GM18511 (cell line): ENCODE results near the gene AFF1.
"Not testable (repeated sequence)": the region's sequence is repeated elsewhere in the genome, so short reads cannot be mapped to it uniquely, and the experiment has no call there.

Experiments used
- ATAC-seq: cut with Tn5 transposase; IDR thresholded peaks from one replicate; pipeline ENCODE4 v1.9.1; 2021; ENCODE audit warnings: mild to moderate bottlenecking, moderate library complexity; ENCODE audit not compliant: unreplicated experiment

AFF1 gene

GRCh38 chr4:87007528-87008446 is 73.0 kb downstream of the AFF1 start:
- ATAC-seq = no peak

DNA sequence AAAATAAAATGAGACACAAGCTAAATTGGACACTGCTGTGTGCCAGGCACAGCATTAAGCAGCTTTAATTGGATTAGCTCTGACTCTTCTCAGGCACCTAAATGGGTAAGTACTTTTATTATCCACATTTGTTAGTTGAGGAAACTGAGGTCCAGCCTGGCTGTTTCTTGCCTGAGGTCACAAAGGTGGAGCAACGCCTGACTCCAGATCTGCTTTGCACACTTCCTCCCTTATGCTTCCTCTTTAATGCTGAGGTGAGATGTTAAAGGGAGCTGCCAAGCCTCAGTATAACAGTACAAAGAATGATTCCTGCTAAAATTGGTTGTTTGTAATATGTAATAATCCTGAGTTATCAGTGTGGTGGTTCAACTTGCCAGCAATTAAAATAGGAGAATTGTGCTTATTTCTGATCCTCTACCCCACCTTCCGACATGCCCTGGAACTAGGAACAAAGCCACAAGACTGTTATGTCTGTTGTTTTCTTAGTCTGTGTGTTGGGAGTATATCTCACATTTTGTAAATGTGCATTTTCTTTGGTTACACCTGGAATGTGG is 74.4 kb downstream of the AFF1 start:
- no peak for ATAC-seq

DNA sequence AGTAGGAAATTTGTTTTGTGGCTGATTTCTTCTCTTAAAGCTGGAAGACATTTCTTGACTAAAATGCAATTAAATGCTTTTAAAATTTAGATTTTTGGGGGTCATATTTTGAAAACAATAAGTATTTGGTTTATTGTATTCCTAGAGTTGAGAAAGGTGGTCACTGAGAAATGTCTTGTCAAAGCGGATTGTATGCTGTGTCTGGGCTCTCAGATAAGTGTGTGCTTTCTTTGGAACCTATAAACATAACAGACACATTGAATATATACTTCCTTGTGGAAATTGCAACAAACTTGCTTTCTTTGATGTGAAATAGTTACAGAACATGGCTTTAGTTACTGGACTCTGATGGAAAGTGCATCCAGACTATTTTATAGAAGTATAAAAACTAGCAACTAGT is 75.4 kb downstream of the AFF1 start:
- no peak for ATAC-seq

GRCh38 chr4:87011340-87012034 is 76.7 kb downstream of the AFF1 start:
- no peak for ATAC-seq

DNA sequence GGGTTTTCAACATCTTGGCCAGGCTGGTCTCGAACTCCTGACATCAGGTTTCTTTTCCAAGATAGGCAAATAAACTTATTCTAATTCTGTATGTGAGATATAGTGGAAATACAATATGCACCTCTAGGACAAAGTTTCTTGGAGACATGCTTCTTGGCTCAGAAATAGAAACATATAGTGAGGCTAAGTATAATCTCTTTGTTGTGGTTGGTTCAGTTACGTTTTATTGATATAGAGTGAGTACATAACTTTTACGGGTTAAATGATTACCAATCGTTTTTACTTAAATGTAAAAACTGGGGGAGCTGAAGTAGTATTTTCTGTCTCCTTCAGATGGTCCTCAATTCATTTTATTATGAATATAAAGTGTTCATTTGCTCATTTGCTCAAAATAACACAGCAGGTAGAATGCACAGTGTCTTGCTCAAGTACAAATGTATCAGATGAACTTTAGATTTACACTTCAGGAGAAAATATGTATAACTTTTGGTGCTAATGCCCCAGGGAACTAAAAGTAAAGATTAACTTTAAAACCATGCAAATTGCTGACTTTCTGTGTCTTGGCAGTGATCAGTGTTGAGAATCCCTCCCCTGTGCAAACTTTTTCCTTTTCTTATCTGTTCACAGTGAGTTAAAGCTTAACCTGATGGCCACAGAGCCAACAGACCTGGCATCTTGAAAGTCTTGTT is 77.6 kb downstream of the AFF1 start:
- peak; percentile 80 for ATAC-seq

GRCh38 chr4:87012954-87013308 is 78.1 kb downstream of the AFF1 start:
- not testable (repeated sequence) for ATAC-seq

DNA sequence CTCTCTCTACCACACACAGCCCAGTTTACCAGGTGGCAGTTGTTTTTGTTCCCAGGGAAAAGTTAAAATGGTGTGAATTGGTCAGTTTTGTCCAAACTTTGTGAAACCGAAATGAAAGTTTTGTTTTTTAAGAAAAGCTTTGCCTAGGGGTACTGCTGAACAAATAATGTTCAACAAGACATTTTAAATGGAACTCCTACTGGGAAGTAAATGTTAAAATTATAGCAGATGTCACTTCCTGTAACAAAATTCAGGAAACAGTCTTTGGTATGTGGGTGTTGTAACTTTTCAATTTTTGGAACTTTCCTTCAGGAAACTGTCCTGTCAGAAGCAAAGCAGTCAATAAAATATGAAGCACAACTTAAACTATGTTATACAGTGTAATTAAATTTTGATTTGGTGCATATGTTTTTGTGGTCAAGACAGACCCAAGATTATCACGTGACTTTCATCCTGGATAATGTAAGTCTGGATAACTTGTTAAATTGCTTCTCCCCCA is 79.5 kb downstream of the AFF1 start:
- no peak for ATAC-seq

GRCh38 chr4:87015416-87015815 is 80.6 kb downstream of the AFF1 start:
- ATAC-seq = no peak

- ATAC-seq = no peak
These were observed 83.0 kb downstream of the AFF1 start for GRCh38 chr4:87017580-87018342.

DNA sequence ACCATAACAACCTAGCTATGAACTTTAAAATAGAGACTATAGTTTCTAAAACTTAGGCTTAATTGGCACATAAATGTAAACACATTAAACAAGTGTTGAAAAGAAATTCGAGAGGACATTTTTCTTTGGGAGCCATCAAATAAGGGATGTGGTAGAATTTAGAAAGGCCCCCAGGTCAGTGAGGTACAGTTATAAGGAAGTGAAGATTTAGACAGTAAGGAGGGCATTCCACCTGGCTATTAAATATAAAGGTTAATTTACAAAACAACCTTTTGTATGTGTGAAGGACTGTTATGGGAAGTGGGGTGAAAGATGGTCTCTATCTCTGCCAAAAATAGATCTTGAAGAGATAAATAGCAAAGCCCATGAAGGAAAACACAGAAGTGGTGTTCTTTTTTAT is 83.9 kb downstream of the AFF1 start:
- ATAC-seq = no peak

DNA sequence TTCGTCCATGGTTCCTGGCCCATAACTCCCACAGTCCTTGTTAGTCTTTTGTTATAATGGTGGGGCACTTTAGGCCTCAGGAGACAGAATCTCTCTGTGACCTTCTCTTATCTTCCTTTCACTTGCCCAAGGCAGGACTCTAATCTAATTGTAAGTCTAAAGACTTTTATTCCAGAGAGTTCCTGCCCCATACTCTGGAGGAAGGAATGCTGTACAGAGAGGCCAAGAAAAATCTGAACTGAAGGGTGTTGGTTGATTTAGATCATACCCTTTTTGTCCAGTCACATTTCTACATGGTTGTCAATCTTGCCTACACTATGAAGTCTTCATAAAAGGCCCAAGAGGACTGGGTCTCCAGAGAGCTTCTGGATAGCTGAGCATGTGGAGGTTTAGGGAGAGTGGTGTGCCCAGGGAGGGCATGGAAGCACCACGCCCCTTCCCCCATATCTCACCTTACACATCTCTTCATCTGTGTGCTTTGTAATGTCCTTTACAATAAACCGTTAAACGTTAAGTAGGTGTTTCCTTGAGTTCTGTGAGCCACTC is 84.5 kb downstream of the AFF1 start:
- peak; percentile 18 for ATAC-seq

DNA sequence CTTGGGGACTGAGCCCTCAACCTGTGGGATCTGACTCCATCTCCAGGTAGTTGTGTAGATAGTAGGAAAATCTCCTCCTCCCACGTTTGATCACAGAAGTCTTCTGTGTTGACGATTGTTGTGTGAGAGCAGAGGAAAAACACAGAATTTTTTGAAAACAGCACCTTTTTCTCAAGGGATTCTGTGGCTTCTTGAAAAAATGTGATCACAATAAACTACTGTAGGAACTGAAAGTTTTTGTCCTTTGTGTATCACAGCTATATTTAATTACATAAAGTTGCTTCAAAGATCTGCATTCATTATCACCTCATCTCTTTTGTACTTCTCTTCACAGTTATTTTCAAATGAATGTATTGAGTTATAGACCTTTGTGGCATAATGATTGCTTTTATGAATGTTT is 85.1 kb downstream of the AFF1 start:
- peak; percentile 52 for ATAC-seq

GRCh38 chr4:87024201-87024600 is 89.4 kb downstream of the AFF1 start:
- no peak for ATAC-seq

DNA sequence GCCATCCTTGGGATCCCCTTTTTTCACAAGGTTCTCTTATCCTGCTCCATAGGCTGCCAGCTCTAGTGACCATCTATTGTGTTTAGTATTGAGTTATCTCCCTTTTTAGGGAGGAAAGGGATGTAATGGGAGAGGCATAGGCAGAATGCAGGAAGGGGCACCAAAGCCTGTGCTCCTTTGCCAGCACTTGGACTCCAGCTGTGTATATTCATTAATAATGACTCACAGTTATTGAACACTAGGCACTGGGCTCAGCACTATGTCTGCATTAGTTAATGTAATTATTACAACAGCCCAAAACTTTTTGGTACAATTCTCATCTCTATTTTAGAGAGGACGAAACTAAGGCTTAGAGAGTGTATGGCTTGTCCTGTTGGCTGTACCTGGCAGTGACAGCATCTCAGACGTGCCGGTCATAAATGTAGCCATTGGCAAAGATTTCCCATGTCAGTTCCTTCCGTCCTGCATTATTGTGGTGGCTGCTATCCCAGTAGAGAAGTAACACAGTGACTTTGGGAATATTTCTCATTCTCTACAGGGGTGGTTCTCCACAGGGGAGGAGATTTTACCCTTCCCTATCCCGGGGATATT is 90.3 kb downstream of the AFF1 start:
- ATAC-seq = no peak

DNA sequence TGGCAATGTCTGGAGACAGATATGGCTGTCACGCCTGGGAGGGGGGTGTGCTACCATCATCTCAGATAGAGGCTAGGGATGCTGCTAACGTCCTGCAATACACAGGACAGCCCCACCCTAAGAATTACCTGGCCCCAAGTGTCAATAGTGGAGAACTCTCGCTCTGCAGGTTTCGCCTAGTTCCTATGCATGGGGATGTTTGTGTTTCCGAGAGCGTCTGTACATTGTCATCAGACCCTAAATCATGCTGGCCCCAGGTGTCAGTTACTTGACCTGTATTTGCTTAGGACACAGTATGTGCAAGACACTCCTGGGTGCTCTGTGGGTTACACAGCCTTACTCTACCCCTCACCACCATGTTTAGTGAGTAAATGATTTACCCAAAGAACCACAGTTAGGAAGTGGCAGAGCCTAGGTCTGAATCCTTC is 90.8 kb downstream of the AFF1 start:
- ATAC-seq = peak; percentile 75

GRCh38 chr4:87026800-87027495 is 92.1 kb downstream of the AFF1 start:
- ATAC-seq = peak; percentile 84

DNA sequence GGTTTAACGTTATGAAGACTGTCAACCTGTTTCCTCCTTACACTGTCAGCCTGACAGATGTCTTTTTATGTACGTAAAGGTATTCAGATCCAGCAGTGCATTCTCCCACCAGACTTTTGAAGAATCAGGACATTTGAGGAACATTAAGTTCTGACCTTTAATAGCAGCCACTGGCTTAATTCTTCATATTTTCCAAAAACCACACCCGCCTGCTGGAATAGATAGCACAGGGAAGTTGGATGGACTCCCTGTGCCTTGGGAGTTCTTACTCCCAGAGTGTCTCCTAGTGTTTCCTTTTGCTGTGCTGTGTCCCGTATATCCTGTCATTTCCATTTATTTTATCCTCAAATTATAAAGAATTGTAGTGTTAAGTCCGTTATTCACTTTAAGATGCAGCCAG is 94.5 kb downstream of the AFF1 start:
- ATAC-seq = no peak

GRCh38 chr4:87030124-87030523 is 95.3 kb downstream of the AFF1 start:
- no peak for ATAC-seq

DNA sequence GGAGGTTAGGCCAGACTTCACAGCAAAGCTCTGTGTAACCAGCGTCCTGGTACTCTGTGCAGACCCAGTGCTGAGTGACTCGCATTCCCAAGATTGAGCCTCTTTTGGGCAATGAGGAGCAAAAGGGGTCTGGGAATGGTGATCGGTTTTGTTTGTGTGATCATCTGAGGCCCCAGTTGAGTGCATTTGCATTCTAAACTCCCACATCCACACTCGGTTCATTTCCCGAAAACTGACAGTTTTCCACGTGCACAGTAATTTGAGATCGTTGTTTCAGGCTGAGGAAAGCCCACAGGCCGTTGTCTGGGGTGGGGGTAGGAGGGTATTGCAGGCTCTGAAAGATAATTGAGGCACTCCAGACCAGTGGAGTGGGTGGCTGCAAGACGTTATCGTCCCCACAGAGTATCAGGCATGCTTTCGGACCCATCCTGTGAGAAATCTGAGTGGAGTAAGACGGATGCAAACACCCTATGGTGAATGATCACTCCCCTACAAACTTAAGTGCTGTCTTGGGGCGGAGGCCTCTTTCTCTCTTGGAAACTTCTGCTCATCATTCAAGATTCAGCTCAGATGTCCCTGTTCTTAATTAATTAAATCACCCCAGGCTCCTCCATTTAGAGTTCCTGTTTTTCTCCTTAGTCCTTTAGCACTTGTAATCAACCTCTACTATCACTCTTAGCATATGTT is 96.1 kb downstream of the AFF1 start:
- no peak for ATAC-seq
